Uterus (tissue), 4 donors: ENCODE data around the gene PDK2. TPM values are rescaled to one million over a fixed set of nuclear protein-coding genes. Genes with fewer than 3 reads are reported as not detected.

ENCODE experiments used
- DNase-seq, 2 donors: peaks; one replicate each; pipeline ENCODE4 v3.0.0-alpha.2; 2019 to 2020
- H3K27ac ChIP-seq, 2 donors: fragments of 200-600 bp; sonication (generic); 1 replicate in 1 of 2; 2 replicates in 1 of 2; pipeline ENCODE4 v1.5.1; 2016 to 2018
- H3K27me3 ChIP-seq, 2 donors: fragments of 200-600 bp; sonication (generic); one replicate each; pipeline ENCODE4 v1.5.1; 2018 to 2019; ENCODE audit warnings: control low read depth in 1 of 2
- H3K36me3 ChIP-seq, 2 donors: fragments of 200-600 bp; sonication (generic); one replicate each; pipeline ENCODE4 v1.5.1; 2019; ENCODE audit warnings: control low read depth in 1 of 2
- H3K4me1 ChIP-seq, 2 donors: fragments of 200-600 bp; sonication (generic); one replicate each; pipeline ENCODE4 v1.5.1; 2018 to 2019; ENCODE audit warnings: control low read depth in 1 of 2
- H3K4me3 ChIP-seq, 2 donors: fragments of 200-600 bp; sonication (generic); 1 replicate in 1 of 2; 2 replicates in 1 of 2; pipeline ENCODE4 v1.5.1; 2018 to 2019; ENCODE audit warnings: mild to moderate bottlenecking in 1 of 2
- H3K9me3 ChIP-seq, 2 donors: fragments of 200-600 bp; sonication (generic); one replicate each; pipeline ENCODE4 v1.5.1; 2019; ENCODE audit warnings: control low read depth in 1 of 2
- CTCF ChIP-seq, 4 experiments: fragments of 200-600 bp in 2 of 4; fragments of 450-650 bp in 2 of 4; sonication (generic) in 2 of 4; IDR thresholded peaks; one replicate each; pipeline ENCODE4 v1.5.1; 2016 to 2019; ENCODE audit warnings: antibody characterized with exemption in 4 of 4, mild to moderate bottlenecking in 2 of 4, moderate library complexity in 1 of 4
- POLR2A ChIP-seq, 2 donors: fragments of 450-650 bp; IDR thresholded peaks; one replicate each; pipeline ENCODE4 v1.6.1; 2016; ENCODE audit warnings: antibody characterized with exemption in 2 of 2, mild to moderate bottlenecking in 1 of 2, moderate library complexity in 1 of 2
- intact Hi-C: fragments of 100-400 bp; cut with DNase I; formaldehyde crosslinking; loops from one replicate; pipeline ENCODE4 v1.15.1; 2023; ENCODE audit warnings: low total_unique reads
- total RNA-seq, 4 donors: library from RNA; depleted of rRNA in 3 of 4; stranded (reverse); fragments of >200 nt in 3 of 4; gene quantifications; one replicate each; pipeline versions ENCODE4 v1.1.0 to v1.2.4, GENCODE V29; 2014 to 2023
- donor health status: DM: yes; HTN: yes; CAD: no.

Gene PDK2
- total RNA-seq, 4 donors from 2014 or later: 12.9 to 62.6 (median 32.4) TPM

DNA sequence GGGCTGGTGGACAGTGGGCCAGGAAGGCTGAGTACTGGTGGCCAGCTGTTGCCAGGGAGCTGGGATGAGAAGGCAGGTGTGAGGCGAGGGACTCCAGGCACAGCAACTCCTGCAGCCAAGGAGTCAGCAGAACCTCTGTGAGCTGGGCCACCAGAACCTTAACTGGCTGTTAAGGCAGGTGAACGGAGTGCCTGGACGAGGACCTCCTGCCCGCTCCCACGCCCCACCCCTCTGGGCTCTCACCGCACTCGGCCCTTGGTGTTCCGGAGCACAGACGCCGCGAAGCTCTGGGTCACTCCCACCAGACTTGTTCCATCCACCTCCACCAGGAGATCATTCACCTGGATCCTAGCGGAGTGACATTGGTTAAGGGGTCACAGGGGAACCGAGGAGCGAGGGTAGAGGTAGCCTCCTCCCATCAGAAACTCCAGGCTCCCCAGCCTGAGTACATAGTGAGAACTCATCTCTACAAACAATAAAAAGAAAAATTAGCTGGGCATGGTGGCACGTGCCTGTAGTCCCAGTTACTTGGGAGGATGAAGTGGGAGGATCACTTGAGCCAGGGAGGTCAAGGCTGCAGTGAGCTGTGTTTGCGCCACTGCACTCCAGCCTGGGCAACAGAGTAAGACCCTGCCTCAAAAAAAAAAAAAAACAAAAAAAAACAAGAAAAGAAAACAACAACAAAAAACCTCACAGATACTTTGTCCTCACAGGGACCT, 46.0 kb downstream of the PDK2 start:
- Histone ChIP-seq H3K9me3 (no peaks in the 10 kb centered on the region), H3K27me3 (no peaks in the 10 kb centered on the region), H3K27ac (peak overlapping the region in 1 of 2 donors; percentile 54), H3K4me3 (no peak overlapping the region), H3K36me3 (no peaks in the 10 kb centered on the region), H3K4me1 (peaks cover 0 to 9% of the 10 kb centered on the region in 2 donors)
- no peak for DNase-seq
- intact Hi-C loops: no loop called here
- no peak for TF ChIP-seq CTCF (IDR thresholded peaks at IDR 0.05)
- no peak for TF ChIP-seq POLR2A (IDR thresholded peaks at IDR 0.05)

DNA sequence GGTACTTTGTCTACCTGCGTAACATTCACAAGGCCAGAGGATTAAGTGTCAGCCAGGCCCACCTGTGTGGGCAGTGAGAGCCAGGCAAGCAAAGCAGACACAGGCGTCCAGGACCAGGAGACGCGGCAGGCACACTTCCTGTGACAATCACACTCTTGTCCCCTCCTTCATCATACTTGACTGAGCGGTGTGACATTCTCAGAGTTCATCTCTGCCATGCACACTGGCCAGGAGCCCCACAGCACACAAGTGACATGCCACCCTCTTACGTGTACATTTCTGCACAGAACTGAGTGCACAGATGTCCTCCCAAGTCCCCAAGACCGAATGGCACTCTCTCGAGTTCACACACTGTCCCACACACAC, 46.6 kb downstream of the PDK2 start:
- H3K9me3 ChIP-seq: no peaks in the 10 kb centered on the region
- DNase-seq: no peak
- H3K27me3 ChIP-seq: no peaks in the 10 kb centered on the region
- no peak overlapping the region for H3K4me3 ChIP-seq
- H3K27ac ChIP-seq: no peak overlapping the region
- H3K36me3 ChIP-seq: no peaks in the 10 kb centered on the region
- TF ChIP-seq CTCF (IDR thresholded peaks at IDR 0.05) (no peak), POLR2A (IDR thresholded peaks at IDR 0.05) (no peak)
- H3K4me1 ChIP-seq: peaks cover 0 to 14% of the 10 kb centered on the region in 2 donors
- intact Hi-C loops: no loop called here

DNA sequence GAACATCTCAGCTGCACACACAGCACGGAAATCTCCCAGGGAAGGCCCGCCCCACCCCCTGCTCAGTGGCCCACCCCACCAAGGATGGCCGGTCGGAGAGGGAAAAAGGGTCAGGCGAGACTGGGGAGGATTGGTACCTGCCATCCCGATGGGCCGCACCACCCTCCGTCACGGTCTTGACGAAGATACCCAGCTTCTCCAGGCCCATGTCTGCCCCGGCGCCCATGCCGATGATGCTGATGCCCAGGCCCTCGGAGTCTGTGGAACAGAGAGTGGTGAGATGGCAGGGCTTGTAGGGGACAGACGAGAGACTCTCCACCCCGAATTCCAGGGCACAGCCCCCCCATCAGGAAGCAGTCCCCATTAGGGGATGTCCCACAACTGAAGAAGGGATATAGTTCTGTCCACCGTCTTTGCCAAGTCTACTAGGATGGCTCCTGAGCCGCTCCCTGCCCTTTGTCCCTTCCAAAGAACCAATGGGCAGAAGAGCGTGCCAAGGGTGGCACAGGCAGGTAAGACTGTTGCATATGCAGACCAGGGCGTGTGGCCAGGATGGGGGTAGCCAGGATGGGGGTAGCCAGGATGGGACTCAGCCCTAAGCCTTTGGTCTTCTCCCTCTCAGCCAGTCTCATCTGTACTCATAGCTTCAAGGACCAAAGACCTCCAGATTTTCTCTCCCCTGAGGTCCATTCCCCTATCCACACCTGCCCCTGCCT, 48.5 kb downstream of the PDK2 start:
- Histone ChIP-seq H3K4me1 (peaks cover 0 to 26% of the 10 kb centered on the region in 2 donors), H3K9me3 (no peaks in the 10 kb centered on the region), H3K36me3 (no peaks in the 10 kb centered on the region), H3K27me3 (no peaks in the 10 kb centered on the region), H3K4me3 (no peak overlapping the region), H3K27ac (no peak overlapping the region)
- TF ChIP-seq CTCF (IDR thresholded peaks at IDR 0.05) (no peak), POLR2A (IDR thresholded peaks at IDR 0.05) (no peak)
- DNase-seq: no peak
- intact Hi-C loops: no loop called here

- TF ChIP-seq CTCF (IDR thresholded peaks at IDR 0.05) (no peak), POLR2A (IDR thresholded peaks at IDR 0.05) (no peak)
- Histone ChIP-seq H3K27me3 (no peaks in the 10 kb centered on the region), H3K4me3 (no peak overlapping the region), H3K27ac (no peak overlapping the region), H3K4me1 (peaks cover 0 to 26% of the 10 kb centered on the region in 2 donors), H3K9me3 (no peaks in the 10 kb centered on the region), H3K36me3 (no peaks in the 10 kb centered on the region)
- DNase-seq: no peak
- intact Hi-C loops: no loop called here
Measured at GRCh38 chr17:50144355-50144754, 49.2 kb downstream of the PDK2 start.

DNA sequence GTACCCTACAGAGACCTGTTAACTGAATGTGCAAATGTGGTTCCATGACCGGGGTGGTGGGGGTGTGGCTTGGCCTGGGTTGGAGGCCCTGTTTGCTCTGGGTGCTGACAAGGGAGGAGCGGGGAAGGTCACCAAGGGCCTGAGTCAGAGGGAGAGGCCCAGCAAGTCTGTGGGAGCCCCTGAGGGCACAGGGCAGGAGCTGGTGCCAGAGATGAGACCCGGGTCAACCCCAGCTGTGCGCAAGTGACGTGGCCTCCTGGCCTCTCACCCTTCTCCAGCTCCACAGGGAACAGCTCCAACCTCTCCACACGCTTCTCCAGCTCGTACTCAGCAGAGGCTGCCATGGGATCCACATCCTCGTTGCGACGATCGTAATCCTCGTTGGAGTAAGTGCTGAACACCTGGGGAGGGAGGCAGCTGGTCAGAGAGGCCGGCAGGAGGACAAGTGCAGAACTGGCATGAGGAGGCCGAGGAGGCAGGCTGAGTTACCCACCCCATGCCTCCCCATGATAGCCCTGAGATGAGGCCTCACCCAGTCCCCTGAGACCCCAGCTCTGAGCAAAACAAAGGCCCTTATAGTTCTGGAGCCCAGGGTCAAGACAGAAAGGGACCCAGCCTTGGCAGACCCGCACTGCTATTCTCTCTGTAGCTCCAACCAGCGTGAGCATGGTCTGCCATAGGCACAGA, 49.8 kb downstream of the PDK2 start:
- Histone ChIP-seq H3K36me3 (no peaks in the 10 kb centered on the region), H3K9me3 (no peaks in the 10 kb centered on the region), H3K27ac (peak overlapping the region in 1 of 2 donors; percentile 48), H3K27me3 (no peaks in the 10 kb centered on the region), H3K4me3 (no peak overlapping the region), H3K4me1 (peaks cover 0 to 26% of the 10 kb centered on the region in 2 donors)
- TF ChIP-seq POLR2A (IDR thresholded peaks at IDR 0.05): no peak
- TF ChIP-seq CTCF (IDR thresholded peaks at IDR 0.05): no peak
- DNase-seq: no peak
- intact Hi-C loops: no loop called here
